Right lobe of liver (tissue), 6 donors: ENCODE measurements around the gene CPT2. TPM values are rescaled to one million over a fixed set of nuclear protein-coding genes. Genes with fewer than 3 reads are reported as not detected.
A peak's percentile ranks its signal among the peaks of the same experiment; 100 is the strongest.

Experiments used
- ATAC-seq, 4 donors: fragments of 200-7000 bp; cut with Tn5 transposase; one replicate each; pipeline ENCODE4 v1.9.1; 2020; ENCODE audit warnings: mild to moderate bottlenecking in 4 of 4, moderate library complexity in 4 of 4
- DNase-seq, 3 donors: peaks; one replicate each; pipeline ENCODE4 v3.0.0-alpha.2; 2020
- H3K27ac ChIP-seq, 3 donors: fragments of 200-600 bp; one replicate each; pipeline ENCODE4 v1.8.0; 2022
- H3K27me3 ChIP-seq, 2 donors: fragments of 200-600 bp; one replicate each; pipeline ENCODE4 v1.8.0; 2022
- H3K36me3 ChIP-seq, 4 donors: fragments of 200-600 bp; sonication (generic) in 1 of 4; one replicate each; pipeline versions ENCODE4 v1.5.1 to v1.8.0; 2017 to 2022; ENCODE audit warnings: control low read depth in 1 of 4
- H3K4me1 ChIP-seq, 4 donors: fragments of 200-600 bp; sonication (generic) in 1 of 4; one replicate each; pipeline versions ENCODE4 v1.5.1 to v1.8.0; 2017 to 2022; ENCODE audit warnings: control low read depth in 1 of 4
- H3K4me3 ChIP-seq, 3 donors: fragments of 200-600 bp; one replicate each; pipeline ENCODE4 v1.8.0; 2022
- H3K9me3 ChIP-seq, 4 donors: fragments of 200-600 bp; sonication (generic) in 1 of 4; one replicate each; pipeline versions ENCODE4 v1.5.1 to v1.8.0; 2017 to 2022; ENCODE audit warnings: control low read depth in 1 of 4
- CTCF ChIP-seq, 4 donors: fragments of 200-600 bp in 3 of 4; fragments of 450-650 bp in 1 of 4; IDR thresholded peaks; one replicate each; pipeline versions ENCODE4 v1.5.1 to v1.8.0; 2016 to 2022; ENCODE audit warnings: antibody characterized with exemption in 4 of 4, mild to moderate bottlenecking in 2 of 4
- POLR2A ChIP-seq: fragments of 450-650 bp; IDR thresholded peaks from one replicate; pipeline ENCODE4 v1.6.1; 2017; ENCODE audit warnings: antibody characterized with exemption, mild to moderate bottlenecking
- WGBS: methylation state at CpG from one replicate; pipeline ENCODE4 v1.1.6; 2018; ENCODE audit warnings: low coverage, low lambda C conversion rate; ENCODE audit not compliant: insufficient coverage; ENCODE audit errors: missing lambda C conversion rate; 5-methylcytosine and 5-hydroxymethylcytosine counted together
- intact Hi-C, 2 donors: fragments of 100-400 bp; cut with DNase I; formaldehyde crosslinking; loops; one replicate each; pipeline versions ENCODE4 v1.11.2 to v1.14.1; 2022
- total RNA-seq, 6 experiments: library from RNA; depleted of rRNA in 2 of 6; stranded (reverse); fragments of >200 nt in 2 of 6; fragmentation: NEBNext Ultra II Directional in 3 of 6; extraction: Animal tissue kit (Norgen Biotek cat#: 25700) in 3 of 6; gene quantifications; one replicate each; pipeline versions ENCODE4 v1.1.0 to v1.2.4, GENCODE V29; 2016 to 2023
- donor health status: DM: no; HTN: yes; CAD: no.
- donor health status: DM: no; HTN: no; CAD: no.
- donor health status: DM: no; HTN: no; CAD: no.
- donor health status: DM: no; HTN: yes; CAD: no.
- donor health status: DM: no; HTN: yes; CAD: no.

CPT2 gene
- total RNA-seq, 6 experiments from 2014 or later = 37.6 to 108 (median 81.6) TPM

- ATAC-seq = peak in 1 of 4 donors; percentile 7
- Histone ChIP-seq H3K4me1 (no peaks in the 10 kb centered on the region), H3K27me3 (no peaks in the 10 kb centered on the region), H3K36me3 (no peaks in the 10 kb centered on the region), H3K27ac (no peak overlapping the region), H3K4me3 (no peak overlapping the region), H3K9me3 (no peaks in the 10 kb centered on the region)
- 90% methylated on average over 2 of the region's 8 CpGs for WGBS
- intact Hi-C loops = no loop called here
- no peak for DNase-seq
- TF ChIP-seq POLR2A (no peak), CTCF (IDR thresholded peaks at IDR 0.05) (no peak)
Observed at GRCh38 chr1:53154859-53155438, 41.7 kb upstream of the CPT2 start.

GRCh38 chr1:53155534-53155933, 41.1 kb upstream of the CPT2 start:
- ATAC-seq (no peak), DNase-seq (no peak)
- no peak overlapping the region for H3K4me3 ChIP-seq
- no peaks in the 10 kb centered on the region for H3K36me3 ChIP-seq
- intact Hi-C loops = no loop called here
- H3K4me1 ChIP-seq = no peaks in the 10 kb centered on the region
- no peak overlapping the region for H3K27ac ChIP-seq
- no peak for TF ChIP-seq CTCF (IDR thresholded peaks at IDR 0.05)
- no peak for TF ChIP-seq POLR2A
- WGBS = no CpG with 5 or more reads among the region's 1 CpG
- H3K9me3 ChIP-seq = no peaks in the 10 kb centered on the region
- H3K27me3 ChIP-seq = no peaks in the 10 kb centered on the region

GRCh38 chr1:53155945-53156344, 40.7 kb upstream of the CPT2 start:
- Histone ChIP-seq H3K9me3 (no peaks in the 10 kb centered on the region), H3K4me3 (no peak overlapping the region), H3K36me3 (no peaks in the 10 kb centered on the region), H3K4me1 (peaks cover 0 to 2% (median 0%) of the 10 kb centered on the region in 4 donors), H3K27ac (no peak overlapping the region), H3K27me3 (no peaks in the 10 kb centered on the region)
- ATAC-seq = peak in 1 of 4 donors; percentile 43
- DNase-seq = no peak
- WGBS = 75% methylated on average over 6 of the region's 7 CpGs
- TF ChIP-seq CTCF (IDR thresholded peaks at IDR 0.05) = no peak
- TF ChIP-seq POLR2A = no peak
- intact Hi-C loops = no loop called here

- intact Hi-C loops = no loop called here
- WGBS = 67% methylated on average over 3 of the region's 3 CpGs
- Histone ChIP-seq H3K4me3 (no peak overlapping the region), H3K27me3 (no peaks in the 10 kb centered on the region), H3K4me1 (peaks cover 0 to 5% (median 0%) of the 10 kb centered on the region in 4 donors), H3K36me3 (no peaks in the 10 kb centered on the region), H3K27ac (no peak overlapping the region), H3K9me3 (no peaks in the 10 kb centered on the region)
- TF ChIP-seq POLR2A = no peak
- TF ChIP-seq CTCF (IDR thresholded peaks at IDR 0.05) = no peak
- DNase-seq = no peak
- no peak for ATAC-seq
Observed at GRCh38 chr1:53156783-53157182, 39.8 kb upstream of the CPT2 start.
